Smooth muscle cell (in vitro differentiated cells): ENCODE measurements around the gene LPO. TPM values are rescaled to one million over a fixed set of nuclear protein-coding genes. Genes with fewer than 3 reads are reported as not detected.

Experiments used
- DNase-seq: peaks from one replicate; lab custom pipeline; 2025; ENCODE audit not compliant: unreplicated experiment; lab: John Stamatoyannopoulos, UW
- H2AFZ ChIP-seq: fragments of 200-600 bp; sonication (generic); 2 replicates; pipeline ENCODE4 v1.6.0; 2016; ENCODE audit warnings: antibody characterized with exemption, low read depth, mild to moderate bottlenecking
- H3F3A ChIP-seq: fragments of 200-600 bp; sonication (generic); 2 replicates; pipeline ENCODE4 v1.6.0; 2017; ENCODE audit warnings: antibody characterized with exemption, low read depth
- H3K27ac ChIP-seq: fragments of 200-600 bp; sonication (generic); 2 replicates; pipeline ENCODE4 v1.5.1; 2016; ENCODE audit warnings: low read depth, mild to moderate bottlenecking
- H3K27me3 ChIP-seq: fragments of 200-600 bp; sonication (generic); 2 replicates; pipeline ENCODE4 v1.6.1; 2016; ENCODE audit warnings: low read depth, mild to moderate bottlenecking
- H3K36me3 ChIP-seq: fragments of 200-600 bp; sonication (generic); 2 replicates; pipeline ENCODE4 v1.5.1; 2016; ENCODE audit warnings: low read depth
- H3K4me1 ChIP-seq: fragments of 200-600 bp; sonication (generic); 2 replicates; pipeline ENCODE4 v1.5.1; 2016; ENCODE audit warnings: low read depth
- H3K4me2 ChIP-seq: fragments of 200-600 bp; sonication (generic); 2 replicates; pipeline ENCODE4 v1.6.0; 2016; ENCODE audit warnings: mild to moderate bottlenecking
- H3K4me3 ChIP-seq: fragments of 200-600 bp; sonication (generic); 2 replicates; pipeline ENCODE4 v1.5.1; 2016; ENCODE audit warnings: mild to moderate bottlenecking
- H3K79me2 ChIP-seq: fragments of 200-600 bp; sonication (generic); 2 replicates; pipeline ENCODE4 v1.6.0; 2016; ENCODE audit warnings: low read depth, mild to moderate bottlenecking
- H3K9ac ChIP-seq: fragments of 200-600 bp; sonication (generic); 2 replicates; pipeline ENCODE4 v1.6.0; 2016; ENCODE audit warnings: low read depth
- H3K9me3 ChIP-seq: fragments of 200-600 bp; sonication (generic); replicated peaks from 2 replicates; pipeline ENCODE4 v1.5.1; 2016; ENCODE audit warnings: low read depth
- H4K20me1 ChIP-seq: fragments of 200-600 bp; sonication (generic); 2 replicates; pipeline ENCODE4 v1.6.0; 2016; ENCODE audit warnings: low read depth
- WGBS: methylation state at CpG from one replicate; pipeline ENCODE4 v1.1.7; 2016; ENCODE audit warnings: low lambda C conversion rate; 5-methylcytosine and 5-hydroxymethylcytosine counted together
- polyA plus RNA-seq: library from polyadenylated mRNA; unstranded; fragments of >200 nt; fragmentation: Nextera tagmentation; extraction: Ambion mirVana; gene quantifications from 2 replicates; pipeline ENCODE4 v1.2.1, GENCODE V29; 2016
- total RNA-seq: library from RNA; depleted of rRNA; stranded (reverse); fragments of >200 nt; gene quantifications from 2 replicates; pipeline ENCODE4 v1.2.3, GENCODE V29; 2014
- TF ChIP-seq, protein P1 (sequence below): fragments of 200-600 bp; sonication (generic); IDR thresholded peaks from 2 replicates; pipeline ENCODE4 v1.5.1; 2017; ENCODE audit warnings: borderline replicate concordance, mild to moderate bottlenecking, antibody characterized with exemption; ENCODE audit not compliant: insufficient read depth, poor library complexity, severe bottlenecking

LPO gene
- total and polyA plus RNA-seq, 2 experiments from 2014 or later = 3.3 to 4.1 TPM

DNA sequence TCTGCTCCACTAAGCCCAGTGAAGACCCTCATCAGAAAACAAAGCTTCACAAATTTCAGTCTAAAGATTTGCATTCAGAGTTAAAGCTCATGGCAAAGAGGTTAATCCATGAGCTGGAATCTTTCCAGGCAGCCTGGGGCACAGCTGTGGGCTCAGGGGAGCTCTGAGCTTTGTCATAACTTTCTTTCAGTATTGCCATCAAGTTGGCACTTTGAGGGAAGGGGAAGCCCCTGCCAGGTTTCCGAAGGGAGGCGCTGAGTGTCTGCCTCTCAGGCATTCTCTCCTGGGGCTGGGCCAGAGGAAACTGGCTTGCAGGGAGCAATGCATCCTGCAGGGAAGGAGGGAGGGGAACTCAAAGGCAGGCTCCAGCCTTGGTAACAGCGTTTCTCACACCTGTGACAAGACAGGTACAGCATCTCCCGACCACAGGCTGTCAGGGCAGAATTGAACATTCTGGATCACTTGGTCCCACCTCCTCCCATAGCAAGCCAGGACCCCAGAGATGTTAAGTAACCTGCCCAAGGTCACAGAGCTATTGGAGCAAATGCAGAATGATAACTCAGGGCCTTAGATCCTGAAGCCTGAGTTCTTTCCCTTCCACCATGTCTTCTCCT lies 3.9 kb downstream of the LPO start:
- no peaks in the 10 kb centered on the region for H3K79me2 ChIP-seq
- H3K27me3 ChIP-seq = peaks cover 32% of the 10 kb centered on the region
- no peaks in the 10 kb centered on the region for H3K36me3 ChIP-seq
- 33% methylated on average over 4 of the region's 4 CpGs for WGBS
- H3K4me1 ChIP-seq = peaks cover 5% of the 10 kb centered on the region
- H3K9ac ChIP-seq = no peak overlapping the region
- no peak overlapping the region for H3K4me2 ChIP-seq
- DNase-seq = no peak
- H4K20me1 ChIP-seq = no peaks in the 10 kb centered on the region
- H3F3A ChIP-seq = no peaks in the 10 kb centered on the region
- H2AFZ ChIP-seq = no peak overlapping the region
- no peak overlapping the region for H3K4me3 ChIP-seq
- H3K27ac ChIP-seq = no peak overlapping the region
- TF ChIP-seq, protein P1, sequence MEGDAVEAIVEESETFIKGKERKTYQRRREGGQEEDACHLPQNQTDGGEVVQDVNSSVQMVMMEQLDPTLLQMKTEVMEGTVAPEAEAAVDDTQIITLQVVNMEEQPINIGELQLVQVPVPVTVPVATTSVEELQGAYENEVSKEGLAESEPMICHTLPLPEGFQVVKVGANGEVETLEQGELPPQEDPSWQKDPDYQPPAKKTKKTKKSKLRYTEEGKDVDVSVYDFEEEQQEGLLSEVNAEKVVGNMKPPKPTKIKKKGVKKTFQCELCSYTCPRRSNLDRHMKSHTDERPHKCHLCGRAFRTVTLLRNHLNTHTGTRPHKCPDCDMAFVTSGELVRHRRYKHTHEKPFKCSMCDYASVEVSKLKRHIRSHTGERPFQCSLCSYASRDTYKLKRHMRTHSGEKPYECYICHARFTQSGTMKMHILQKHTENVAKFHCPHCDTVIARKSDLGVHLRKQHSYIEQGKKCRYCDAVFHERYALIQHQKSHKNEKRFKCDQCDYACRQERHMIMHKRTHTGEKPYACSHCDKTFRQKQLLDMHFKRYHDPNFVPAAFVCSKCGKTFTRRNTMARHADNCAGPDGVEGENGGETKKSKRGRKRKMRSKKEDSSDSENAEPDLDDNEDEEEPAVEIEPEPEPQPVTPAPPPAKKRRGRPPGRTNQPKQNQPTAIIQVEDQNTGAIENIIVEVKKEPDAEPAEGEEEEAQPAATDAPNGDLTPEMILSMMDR = no peak
- H3K9me3 ChIP-seq = no peaks in the 10 kb centered on the region

DNA sequence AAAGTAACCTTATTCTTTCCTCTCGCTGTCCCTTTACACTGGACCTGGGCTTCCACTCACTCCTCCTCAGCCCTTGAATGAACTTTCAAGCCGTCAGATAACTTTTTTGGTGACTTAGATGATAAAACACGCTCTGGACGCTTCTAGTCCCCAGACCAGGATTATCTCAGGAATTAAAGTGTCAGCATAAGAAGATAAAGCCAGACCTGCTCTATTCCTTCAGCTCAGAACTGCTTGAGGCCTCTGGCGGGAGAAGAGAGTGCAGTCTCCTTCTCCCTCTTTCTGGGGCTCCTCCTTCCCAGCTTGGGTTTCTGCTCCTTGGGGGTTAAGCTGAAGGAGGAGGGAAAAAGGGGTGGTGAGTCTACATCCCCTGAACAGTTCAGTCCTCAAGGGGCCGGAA lies 6.6 kb downstream of the LPO start:
- Histone ChIP-seq H3K9ac (no peak overlapping the region), H2AFZ (no peak overlapping the region), H3K4me2 (peak overlapping the region; percentile 45), H3K27me3 (peaks cover 41% of the 10 kb centered on the region), H3K36me3 (no peaks in the 10 kb centered on the region), H3K79me2 (no peaks in the 10 kb centered on the region), H3F3A (no peaks in the 10 kb centered on the region), H4K20me1 (no peaks in the 10 kb centered on the region), H3K4me1 (peaks cover 5% of the 10 kb centered on the region), H3K9me3 (no peaks in the 10 kb centered on the region), H3K27ac (no peak overlapping the region), H3K4me3 (no peak overlapping the region)
- DNase-seq = no peak
- TF ChIP-seq, protein P1 = no peak
- WGBS = 38% methylated on average over 6 of the region's 6 CpGs

DNA sequence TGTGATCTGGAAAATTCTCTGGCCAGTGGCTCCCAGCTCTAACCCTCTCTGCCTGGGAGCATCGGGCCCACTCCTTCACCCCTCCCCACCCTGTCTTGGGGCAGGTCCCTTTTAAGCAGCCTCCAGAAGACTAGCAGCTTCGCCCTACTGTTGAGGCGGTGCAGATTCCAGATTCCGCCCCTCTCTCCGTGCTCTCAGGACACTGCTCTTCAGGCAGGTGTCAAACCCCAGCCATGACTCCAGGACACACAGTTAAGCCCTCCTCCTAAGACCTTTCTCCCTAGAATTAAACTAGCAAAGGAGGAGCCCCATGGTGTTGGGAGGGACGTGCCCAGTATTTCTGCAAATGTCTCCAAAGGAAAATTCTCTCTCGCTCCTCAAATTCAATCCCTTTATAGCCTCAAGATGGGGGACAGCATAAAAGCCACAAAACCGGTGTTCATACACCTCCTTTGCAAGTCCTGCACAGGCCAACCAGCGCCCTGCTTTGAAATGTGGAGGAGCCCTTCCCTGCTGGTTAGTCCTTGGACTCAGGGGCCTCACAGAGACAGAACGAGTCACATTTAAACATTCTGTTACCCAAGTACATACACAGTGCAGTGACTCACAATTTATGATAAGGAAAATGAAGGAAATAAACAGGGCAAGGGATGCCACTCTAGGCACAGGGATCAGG lies 7.2 kb downstream of the LPO start:
- no peaks in the 10 kb centered on the region for H3K9me3 ChIP-seq
- H3K27ac ChIP-seq = no peak overlapping the region
- no peaks in the 10 kb centered on the region for H3K79me2 ChIP-seq
- no peaks in the 10 kb centered on the region for H4K20me1 ChIP-seq
- peak overlapping the region; percentile 45 for H3K4me2 ChIP-seq
- peaks cover 41% of the 10 kb centered on the region for H3K27me3 ChIP-seq
- H3K4me3 ChIP-seq = no peak overlapping the region
- no peak for DNase-seq
- no peaks in the 10 kb centered on the region for H3K36me3 ChIP-seq
- no peak overlapping the region for H3K9ac ChIP-seq
- no peaks in the 10 kb centered on the region for H3F3A ChIP-seq
- peaks cover 5% of the 10 kb centered on the region for H3K4me1 ChIP-seq
- WGBS = 69% methylated on average over 10 of the region's 10 CpGs
- TF ChIP-seq, protein P1 = no peak
- H2AFZ ChIP-seq = no peak overlapping the region
